C4-2B (cell line): Measurements from ENCODE around the gene PFKFB3.
A peak's percentile ranks its signal among the peaks of the same experiment; 100 is the strongest.
"Not testable (repeated sequence)": the region's sequence is repeated elsewhere in the genome, so short reads cannot be mapped to it uniquely, and the experiment has no call there.

Source experiments
- H3K27ac ChIP-seq: fragments of 450-650 bp; 2 replicates; pipeline ENCODE4 v1.5.1; 2017
- CTCF ChIP-seq: fragments of 450-650 bp; conservative IDR thresholded peaks from 2 replicates; pipeline ENCODE4 v1.5.1; 2017; ENCODE audit warnings: mild to moderate bottlenecking
- ZFX ChIP-seq: fragments of 450-650 bp; IDR thresholded peaks from 2 replicates; pipeline ENCODE4 v1.6.1; 2017

The PFKFB3 gene

GRCh38 chr10:6280291-6280690, 77.6 kb downstream of the PFKFB3 start:
- no peak overlapping the region for H3K27ac ChIP-seq
- no peak for TF ChIP-seq ZFX
- TF ChIP-seq CTCF: no peak

- H3K27ac ChIP-seq: no peak overlapping the region
- TF ChIP-seq ZFX: no peak
- TF ChIP-seq CTCF: no peak
These were observed 79.8 kb downstream of the PFKFB3 start for GRCh38 chr10:6282454-6282958.

- no peak overlapping the region for H3K27ac ChIP-seq
- no peak for TF ChIP-seq ZFX
- no peak for TF ChIP-seq CTCF
These were observed 80.9 kb downstream of the PFKFB3 start for GRCh38 chr10:6283655-6284054.

- H3K27ac ChIP-seq: not testable (repeated sequence)
These were observed 87.9 kb downstream of the PFKFB3 start for GRCh38 chr10:6290621-6291020.

GRCh38 chr10:6292741-6293151, 90.0 kb downstream of the PFKFB3 start:
- no peak for TF ChIP-seq ZFX
- TF ChIP-seq CTCF: no peak
- H3K27ac ChIP-seq: no peak overlapping the region

- H3K27ac ChIP-seq: not testable (repeated sequence)
These were observed 93.7 kb downstream of the PFKFB3 start for GRCh38 chr10:6296425-6296824.

- H3K27ac ChIP-seq: 0 out of 2 replicates have a peak overlapping the region, but pooled peaks have one; percentile 25
- TF ChIP-seq CTCF (no peak), ZFX (no peak)
These were observed 94.1 kb downstream of the PFKFB3 start for GRCh38 chr10:6296828-6297251.

GRCh38 chr10:6297522-6297921, 94.8 kb downstream of the PFKFB3 start:
- peak overlapping the region; percentile 25; the same call in 1 of the 2 replicates for H3K27ac ChIP-seq
- TF ChIP-seq CTCF (no peak), ZFX (no peak)

- H3K27ac ChIP-seq: peak overlapping the region; percentile 52; the same call in 1 of the 2 replicates
- TF ChIP-seq ZFX (no peak), CTCF (no peak)
These were observed 95.2 kb downstream of the PFKFB3 start for GRCh38 chr10:6297951-6298381.
